ENCODE data around the gene RAPGEF2. TPM values are rescaled to one million over a fixed set of nuclear protein-coding genes. Genes with fewer than 3 reads are reported as not detected.
"Not testable (repeated sequence)": the region's sequence is repeated elsewhere in the genome, so short reads cannot be mapped to it uniquely, and the experiment has no call there.

Gene RAPGEF2
- total and polyA plus RNA-seq, 2 experiments from 2014 or later: 8.4 to 79.3 TPM

DNA sequence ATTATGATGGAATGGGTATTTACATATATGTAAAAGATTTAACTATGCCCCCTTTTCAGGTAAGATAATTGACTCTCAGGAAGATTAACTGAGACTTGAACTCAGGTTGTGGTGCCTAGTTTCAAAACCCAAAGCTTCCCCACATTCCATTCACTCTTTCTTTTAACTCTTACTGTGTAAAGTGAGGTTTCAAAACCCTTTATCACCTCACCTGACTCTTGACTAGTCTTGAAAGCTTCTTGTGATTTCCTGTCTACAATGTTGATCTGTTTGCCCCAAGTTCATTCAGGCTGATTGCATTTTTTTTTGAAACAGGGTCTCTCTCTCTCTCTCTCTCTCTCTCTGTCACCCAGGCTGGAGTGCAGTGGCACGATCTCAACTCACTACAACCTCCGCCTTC, 40.5 kb upstream of the RAPGEF2 start:
- H3K79me2 ChIP-seq: no peaks in the 10 kb centered on the region
- H3K9me2 ChIP-seq (replicated peaks; ENCODE audit: insufficient read depth): no peaks in the 10 kb centered on the region
- no peak overlapping the region for H3K27ac ChIP-seq
- no peaks in the 10 kb centered on the region for H4K20me1 ChIP-seq (ENCODE audit: insufficient read depth, poor library complexity, severe bottlenecking)
- TF ChIP-seq, protein P1, sequence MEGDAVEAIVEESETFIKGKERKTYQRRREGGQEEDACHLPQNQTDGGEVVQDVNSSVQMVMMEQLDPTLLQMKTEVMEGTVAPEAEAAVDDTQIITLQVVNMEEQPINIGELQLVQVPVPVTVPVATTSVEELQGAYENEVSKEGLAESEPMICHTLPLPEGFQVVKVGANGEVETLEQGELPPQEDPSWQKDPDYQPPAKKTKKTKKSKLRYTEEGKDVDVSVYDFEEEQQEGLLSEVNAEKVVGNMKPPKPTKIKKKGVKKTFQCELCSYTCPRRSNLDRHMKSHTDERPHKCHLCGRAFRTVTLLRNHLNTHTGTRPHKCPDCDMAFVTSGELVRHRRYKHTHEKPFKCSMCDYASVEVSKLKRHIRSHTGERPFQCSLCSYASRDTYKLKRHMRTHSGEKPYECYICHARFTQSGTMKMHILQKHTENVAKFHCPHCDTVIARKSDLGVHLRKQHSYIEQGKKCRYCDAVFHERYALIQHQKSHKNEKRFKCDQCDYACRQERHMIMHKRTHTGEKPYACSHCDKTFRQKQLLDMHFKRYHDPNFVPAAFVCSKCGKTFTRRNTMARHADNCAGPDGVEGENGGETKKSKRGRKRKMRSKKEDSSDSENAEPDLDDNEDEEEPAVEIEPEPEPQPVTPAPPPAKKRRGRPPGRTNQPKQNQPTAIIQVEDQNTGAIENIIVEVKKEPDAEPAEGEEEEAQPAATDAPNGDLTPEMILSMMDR (IDR thresholded peaks at IDR 0.05; ENCODE audit: poor library complexity): no peak
- TF ChIP-seq EZH2 (IDR thresholded peaks at IDR 0.05; ENCODE audit: borderline replicate concordance) (no peak), EZH2phosphoT487 (IDR thresholded peaks at IDR 0.05; ENCODE audit: low read depth, severe bottlenecking, unreplicated experiment) (no peak)
- H3K27me3 ChIP-seq: no peaks in the 10 kb centered on the region
- no peak overlapping the region for H2AFZ ChIP-seq
- H3K36me3 ChIP-seq (replicated peaks; ENCODE audit: insufficient read depth, low read depth): no peaks in the 10 kb centered on the region
- no peaks in the 10 kb centered on the region for H3K9me3 ChIP-seq (ENCODE audit: low read depth)
- no peak for DNase-seq (ENCODE audit: low spot score)
- no peaks in the 10 kb centered on the region for H3K4me1 ChIP-seq (ENCODE audit: insufficient read depth)
- no peak overlapping the region for H3K4me3 ChIP-seq
- no peak overlapping the region for H3K4me2 ChIP-seq
- WGBS (ENCODE audit: low lambda C conversion rate, missing lambda C conversion rate): 50% methylated on average over 2 of the region's 2 CpGs

DNA sequence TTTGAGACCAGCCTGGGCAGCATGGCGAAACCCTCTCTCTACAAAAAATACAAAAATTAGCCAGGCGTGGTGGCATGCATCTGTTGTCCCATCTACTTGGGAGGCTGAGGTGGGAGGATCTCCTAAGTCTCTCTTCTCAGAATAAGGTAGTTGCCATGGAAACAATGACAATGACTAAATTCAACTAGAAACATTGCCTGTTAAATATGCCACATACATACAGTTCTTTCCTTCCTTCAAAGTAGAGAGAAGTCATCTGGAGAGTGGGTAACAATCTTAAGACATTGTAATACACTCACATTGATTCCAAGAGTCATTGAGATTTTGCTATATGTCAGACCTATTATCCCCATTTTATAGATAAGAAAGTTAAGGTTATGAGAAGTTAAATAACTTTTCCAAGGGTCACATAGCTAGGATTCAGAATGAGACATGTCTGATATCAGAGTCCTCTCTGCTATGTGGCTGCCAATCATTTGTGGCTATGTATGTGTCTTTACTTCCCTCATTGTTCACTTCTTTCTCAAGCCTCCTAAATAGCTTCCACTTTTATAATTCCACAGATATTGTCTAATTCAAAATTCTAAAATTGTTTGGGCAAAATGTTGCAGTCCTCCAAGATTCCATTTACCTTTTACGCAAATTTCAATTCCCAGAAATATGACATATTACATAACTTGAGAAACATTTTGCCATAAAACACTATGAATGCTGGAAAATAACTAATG, 37.2 kb upstream of the RAPGEF2 start:
- TF ChIP-seq EZH2phosphoT487 (IDR thresholded peaks at IDR 0.05; ENCODE audit: low read depth, severe bottlenecking, unreplicated experiment) (no peak), EZH2 (IDR thresholded peaks at IDR 0.05; ENCODE audit: borderline replicate concordance) (no peak)
- TF ChIP-seq, protein P1 (IDR thresholded peaks at IDR 0.05; ENCODE audit: poor library complexity): no peak
- H3K9me3 ChIP-seq (ENCODE audit: low read depth): no peaks in the 10 kb centered on the region
- H3K4me3 ChIP-seq: no peak overlapping the region
- DNase-seq (ENCODE audit: low spot score): no peak
- no peak overlapping the region for H3K4me2 ChIP-seq
- H3K36me3 ChIP-seq (replicated peaks; ENCODE audit: insufficient read depth, low read depth): no peaks in the 10 kb centered on the region
- WGBS (ENCODE audit: low lambda C conversion rate, missing lambda C conversion rate): 100% methylated on average over 3 of the region's 3 CpGs
- peaks cover 5% of the 10 kb centered on the region for H3K4me1 ChIP-seq (ENCODE audit: insufficient read depth)
- H3K27ac ChIP-seq: no peak overlapping the region
- H3K79me2 ChIP-seq: no peaks in the 10 kb centered on the region
- no peaks in the 10 kb centered on the region for H3K9me2 ChIP-seq (replicated peaks; ENCODE audit: insufficient read depth)
- H2AFZ ChIP-seq: no peak overlapping the region
- H4K20me1 ChIP-seq (ENCODE audit: insufficient read depth, poor library complexity, severe bottlenecking): no peaks in the 10 kb centered on the region
- H3K27me3 ChIP-seq: no peaks in the 10 kb centered on the region

DNA sequence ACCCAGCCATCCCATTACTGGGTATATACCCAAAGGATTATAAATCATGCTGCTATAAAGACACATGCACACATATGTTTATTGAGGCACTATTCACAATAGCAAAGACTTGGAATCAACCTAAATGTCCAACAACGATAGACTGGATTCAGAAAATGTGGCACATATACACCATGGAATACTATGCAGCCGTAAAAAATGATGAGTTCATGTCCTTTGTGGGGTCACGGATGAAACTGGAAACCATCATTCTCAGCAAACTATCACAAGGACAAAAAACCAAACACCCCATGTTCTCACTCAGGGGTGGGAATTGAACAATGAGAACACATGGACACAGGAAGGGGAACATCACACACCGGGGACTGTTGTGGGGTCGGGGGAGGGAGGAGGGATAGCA, 34.7 kb upstream of the RAPGEF2 start:
- not testable (repeated sequence) for H4K20me1 ChIP-seq (ENCODE audit: insufficient read depth, poor library complexity, severe bottlenecking); H3K9me2 ChIP-seq (replicated peaks; ENCODE audit: insufficient read depth); H2AFZ ChIP-seq; H3K4me3 ChIP-seq; H3K27me3 ChIP-seq; H3K9me3 ChIP-seq (ENCODE audit: low read depth); H3K79me2 ChIP-seq; DNase-seq (ENCODE audit: low spot score); H3K27ac ChIP-seq; H3K4me2 ChIP-seq; H3K36me3 ChIP-seq (replicated peaks; ENCODE audit: insufficient read depth, low read depth)
- peaks cover 17% of the 10 kb centered on the region for H3K4me1 ChIP-seq (ENCODE audit: insufficient read depth)
- 98% methylated on average over 5 of the region's 5 CpGs for WGBS (ENCODE audit: low lambda C conversion rate, missing lambda C conversion rate)

DNA sequence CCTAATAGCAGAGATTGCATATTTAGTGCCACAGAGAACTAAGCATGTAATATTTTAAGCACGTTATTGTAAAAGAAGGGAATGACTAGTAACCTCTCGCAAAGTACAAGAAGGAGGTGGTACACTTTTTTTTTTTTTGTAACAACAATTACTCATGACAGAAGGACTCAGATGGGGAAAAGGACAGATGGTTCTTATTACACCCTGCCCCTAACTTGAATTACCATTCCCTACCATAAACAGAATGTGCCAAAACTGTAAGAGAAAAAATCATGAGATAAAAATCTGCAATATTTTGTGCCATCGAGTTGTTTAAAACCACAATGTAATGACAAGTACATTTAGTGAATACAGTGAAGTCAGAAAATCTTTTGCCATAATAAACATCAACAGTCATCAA, 33.0 kb upstream of the RAPGEF2 start:
- no peaks in the 10 kb centered on the region for H4K20me1 ChIP-seq (ENCODE audit: insufficient read depth, poor library complexity, severe bottlenecking)
- no peaks in the 10 kb centered on the region for H3K27me3 ChIP-seq
- no peaks in the 10 kb centered on the region for H3K79me2 ChIP-seq
- H3K9me3 ChIP-seq (ENCODE audit: low read depth): no peaks in the 10 kb centered on the region
- no peaks in the 10 kb centered on the region for H3K36me3 ChIP-seq (replicated peaks; ENCODE audit: insufficient read depth, low read depth)
- WGBS (ENCODE audit: low lambda C conversion rate, missing lambda C conversion rate): 44% methylated on average over 3 of the region's 3 CpGs
- DNase-seq (ENCODE audit: low spot score): no peak
- no peak overlapping the region for H3K4me2 ChIP-seq
- no peak overlapping the region for H3K4me3 ChIP-seq
- H3K27ac ChIP-seq: no peak overlapping the region
- H3K9me2 ChIP-seq (replicated peaks; ENCODE audit: insufficient read depth): no peaks in the 10 kb centered on the region
- no peak overlapping the region for H2AFZ ChIP-seq
- H3K4me1 ChIP-seq (ENCODE audit: insufficient read depth): peaks cover 17% of the 10 kb centered on the region
- TF ChIP-seq, protein P1 (IDR thresholded peaks at IDR 0.05; ENCODE audit: poor library complexity): no peak
- TF ChIP-seq EZH2 (IDR thresholded peaks at IDR 0.05; ENCODE audit: borderline replicate concordance): no peak
- TF ChIP-seq EZH2phosphoT487 (IDR thresholded peaks at IDR 0.05; ENCODE audit: low read depth, severe bottlenecking, unreplicated experiment): no peak

Measured in hepatocyte (in vitro differentiated cells).